Right lobe of liver (tissue), 6 donors: ENCODE results near the gene SIK3. TPM values are rescaled to one million over a fixed set of nuclear protein-coding genes. Genes with fewer than 3 reads are reported as not detected.

ENCODE experiments used
- ATAC-seq, 4 donors: fragments of 200-7000 bp; cut with Tn5 transposase; one replicate each; pipeline ENCODE4 v1.9.1; 2020; ENCODE audit warnings: mild to moderate bottlenecking in 4 of 4, moderate library complexity in 4 of 4
- DNase-seq, 3 donors: peaks; one replicate each; pipeline ENCODE4 v3.0.0-alpha.2; 2020
- H3K27ac ChIP-seq, 3 donors: fragments of 200-600 bp; one replicate each; pipeline ENCODE4 v1.8.0; 2022
- H3K27me3 ChIP-seq, 2 donors: fragments of 200-600 bp; one replicate each; pipeline ENCODE4 v1.8.0; 2022
- H3K36me3 ChIP-seq, 4 donors: fragments of 200-600 bp; sonication (generic) in 1 of 4; one replicate each; pipeline versions ENCODE4 v1.5.1 to v1.8.0; 2017 to 2022; ENCODE audit warnings: control low read depth in 1 of 4
- H3K4me1 ChIP-seq, 4 donors: fragments of 200-600 bp; sonication (generic) in 1 of 4; one replicate each; pipeline versions ENCODE4 v1.5.1 to v1.8.0; 2017 to 2022; ENCODE audit warnings: control low read depth in 1 of 4
- H3K4me3 ChIP-seq, 3 donors: fragments of 200-600 bp; one replicate each; pipeline ENCODE4 v1.8.0; 2022
- H3K9me3 ChIP-seq, 4 donors: fragments of 200-600 bp; sonication (generic) in 1 of 4; one replicate each; pipeline versions ENCODE4 v1.5.1 to v1.8.0; 2017 to 2022; ENCODE audit warnings: control low read depth in 1 of 4
- CTCF ChIP-seq, 4 donors: fragments of 200-600 bp in 3 of 4; fragments of 450-650 bp in 1 of 4; IDR thresholded peaks; one replicate each; pipeline versions ENCODE4 v1.5.1 to v1.8.0; 2016 to 2022; ENCODE audit warnings: antibody characterized with exemption in 4 of 4, mild to moderate bottlenecking in 2 of 4
- POLR2A ChIP-seq: fragments of 450-650 bp; IDR thresholded peaks from one replicate; pipeline ENCODE4 v1.6.1; 2017; ENCODE audit warnings: antibody characterized with exemption, mild to moderate bottlenecking
- WGBS: methylation state at CpG from one replicate; pipeline ENCODE4 v1.1.6; 2018; ENCODE audit warnings: low coverage, low lambda C conversion rate; ENCODE audit not compliant: insufficient coverage; ENCODE audit errors: missing lambda C conversion rate; 5-methylcytosine and 5-hydroxymethylcytosine counted together
- intact Hi-C, 2 donors: fragments of 100-400 bp; cut with DNase I; formaldehyde crosslinking; loops; one replicate each; pipeline versions ENCODE4 v1.11.2 to v1.14.1; 2022
- total RNA-seq, 6 experiments: library from RNA; depleted of rRNA in 2 of 6; stranded (reverse); fragments of >200 nt in 2 of 6; fragmentation: NEBNext Ultra II Directional in 3 of 6; extraction: Animal tissue kit (Norgen Biotek cat#: 25700) in 3 of 6; gene quantifications; one replicate each; pipeline versions ENCODE4 v1.1.0 to v1.2.4, GENCODE V29; 2016 to 2023
- donor health status: DM: no; HTN: yes; CAD: no.
- donor health status: DM: no; HTN: no; CAD: no.
- donor health status: DM: no; HTN: no; CAD: no.
- donor health status: DM: no; HTN: yes; CAD: no.
- donor health status: DM: no; HTN: yes; CAD: no.

The SIK3 gene
- total RNA-seq, 6 experiments from 2014 or later: 22.0 to 35.4 (median 26.8) TPM

GRCh38 chr11:116867619-116868018 is 230.6 kb downstream of the SIK3 start:
- DNase-seq (no peak), ATAC-seq (no peak)
- Histone ChIP-seq H3K4me1 (peaks cover 0 to 38% (median 9%) of the 10 kb centered on the region in 4 donors), H3K27me3 (no peaks in the 10 kb centered on the region), H3K36me3 (peaks cover 0 to 50% (median 14%) of the 10 kb centered on the region in 4 donors), H3K4me3 (no peak overlapping the region), H3K27ac (no peak overlapping the region), H3K9me3 (no peaks in the 10 kb centered on the region)
- TF ChIP-seq CTCF (IDR thresholded peaks at IDR 0.05) (no peak), POLR2A (no peak)
- WGBS: 94% methylated on average over 3 of the region's 11 CpGs
- intact Hi-C loops: no loop called here

GRCh38 chr11:116866804-116867455 is 231.3 kb downstream of the SIK3 start:
- no peak for DNase-seq
- TF ChIP-seq POLR2A (no peak), CTCF (IDR thresholded peaks at IDR 0.05) (no peak)
- Histone ChIP-seq H3K27ac (peak overlapping the region in 1 of 3 donors; percentile 40), H3K4me1 (peaks cover 0 to 38% (median 9%) of the 10 kb centered on the region in 4 donors), H3K9me3 (no peaks in the 10 kb centered on the region), H3K4me3 (no peak overlapping the region), H3K36me3 (peaks cover 0 to 49% (median 13%) of the 10 kb centered on the region in 4 donors), H3K27me3 (no peaks in the 10 kb centered on the region)
- intact Hi-C loops: no loop called here
- WGBS: 74% methylated on average over 6 of the region's 6 CpGs
- ATAC-seq: peak in 2 of 4 donors; percentile 19 to 28

DNA sequence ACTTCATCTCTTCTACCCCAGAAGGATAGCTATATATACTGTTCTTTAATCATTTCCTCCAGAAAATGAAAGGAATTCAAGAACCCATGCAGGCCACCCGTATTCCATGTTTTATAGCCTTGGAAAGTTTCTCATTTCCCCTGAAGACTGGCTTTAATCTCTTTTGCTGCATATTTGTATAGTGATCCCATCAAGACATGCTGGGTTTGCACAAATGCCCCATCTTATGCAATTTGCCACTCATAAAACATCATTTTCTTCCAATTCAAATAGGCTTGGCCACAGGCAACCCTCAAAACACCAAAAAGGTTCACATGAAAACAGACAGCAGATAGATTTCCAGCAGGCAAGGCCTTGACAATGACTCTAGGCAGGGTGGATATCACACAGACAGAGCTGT is 232.5 kb downstream of the SIK3 start:
- H3K4me1 ChIP-seq: peaks cover 0 to 38% (median 9%) of the 10 kb centered on the region in 4 donors
- ATAC-seq (no peak), DNase-seq (no peak)
- no peaks in the 10 kb centered on the region for H3K9me3 ChIP-seq
- intact Hi-C loops: no loop called here
- peaks cover 0 to 50% (median 14%) of the 10 kb centered on the region in 4 donors for H3K36me3 ChIP-seq
- H3K27ac ChIP-seq: peak overlapping the region in 1 of 3 donors; percentile 40
- H3K4me3 ChIP-seq: no peak overlapping the region
- H3K27me3 ChIP-seq: no peaks in the 10 kb centered on the region
- TF ChIP-seq POLR2A: no peak
- no peak for TF ChIP-seq CTCF (IDR thresholded peaks at IDR 0.05)
- 56% methylated on average over 1 of the region's 1 CpG for WGBS

DNA sequence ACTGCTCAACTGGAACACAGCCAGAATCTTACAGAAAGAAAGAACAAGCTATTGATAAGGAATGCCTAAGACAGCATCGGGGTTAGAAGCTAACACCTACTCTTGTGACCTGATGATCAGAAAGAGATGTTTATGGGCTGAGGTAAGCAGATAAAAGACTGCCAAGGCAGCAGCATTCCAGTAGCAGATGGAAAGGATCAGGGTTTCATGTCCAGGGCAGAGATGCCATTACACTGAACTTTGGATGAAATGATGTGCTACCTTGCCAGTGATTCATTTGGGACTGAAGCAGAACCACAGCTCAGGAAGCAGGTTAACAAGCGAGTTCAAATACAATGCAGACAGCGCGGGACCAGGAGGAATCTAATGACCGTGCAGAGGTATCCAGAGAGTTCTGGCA is 233.7 kb downstream of the SIK3 start:
- H3K27ac ChIP-seq: no peak overlapping the region
- H3K27me3 ChIP-seq: no peaks in the 10 kb centered on the region
- TF ChIP-seq POLR2A (peak; percentile 25), CTCF (IDR thresholded peaks at IDR 0.05) (no peak)
- H3K4me3 ChIP-seq: no peak overlapping the region
- ATAC-seq: peak in 2 of 4 donors; percentile 56 to 88
- intact Hi-C loops: no loop called here
- H3K9me3 ChIP-seq: no peaks in the 10 kb centered on the region
- 34% methylated on average over 5 of the region's 5 CpGs for WGBS
- peaks cover 0 to 56% (median 14%) of the 10 kb centered on the region in 4 donors for H3K36me3 ChIP-seq
- DNase-seq: no peak
- H3K4me1 ChIP-seq: peaks cover 0 to 26% (median 3%) of the 10 kb centered on the region in 4 donors
